Heart left ventricle (tissue), 16 donors: Measurements from ENCODE around the gene ADORA3. TPM values are rescaled to one million over a fixed set of nuclear protein-coding genes. Genes with fewer than 3 reads are reported as not detected.

Experiments
- ATAC-seq, 4 donors: fragments of 200-7000 bp; cut with Tn5 transposase; one replicate each; pipeline ENCODE4 v1.9.1; 2020 to 2022; ENCODE audit warnings: moderate library complexity in 4 of 4, mild to moderate bottlenecking in 3 of 4, moderate number of reproducible peaks in 1 of 4
- DNase-seq, 5 donors: peaks; one replicate each; pipeline ENCODE4 v3.0.0-alpha.2; 2020
- H3K27ac ChIP-seq, 12 donors: fragments of 200-600 bp; sonication (generic) in 4 of 12; one replicate each; pipeline versions ENCODE4 v1.5.0 to v1.8.0; 2016 to 2022; ENCODE audit warnings: mild to moderate bottlenecking in 2 of 12
- H3K27me3 ChIP-seq, 9 donors: fragments of 200-600 bp; sonication (generic) in 2 of 9; one replicate each; pipeline versions ENCODE4 v1.5.1 to v1.8.0; 2016 to 2022; ENCODE audit warnings: mild to moderate bottlenecking in 3 of 9
- H3K36me3 ChIP-seq, 9 donors: fragments of 200-600 bp; sonication (generic) in 2 of 9; one replicate each; pipeline versions ENCODE4 v1.5.0 to v1.8.0; 2018 to 2022; ENCODE audit warnings: mild to moderate bottlenecking in 2 of 9
- H3K4me1 ChIP-seq, 12 donors: fragments of 200-600 bp; sonication (generic) in 4 of 12; one replicate each; pipeline versions ENCODE4 v1.5.0 to v1.8.0; 2016 to 2022; ENCODE audit warnings: mild to moderate bottlenecking in 3 of 12
- H3K4me3 ChIP-seq, 12 donors: fragments of 200-600 bp; sonication (generic) in 4 of 12; one replicate each; pipeline versions ENCODE4 v1.5.0 to v1.8.0; 2017 to 2022; ENCODE audit warnings: mild to moderate bottlenecking in 9 of 12, moderate library complexity in 4 of 12
- H3K9me3 ChIP-seq, 12 donors: fragments of 200-600 bp; sonication (generic) in 4 of 12; one replicate each; pipeline versions ENCODE4 v1.5.0 to v1.8.0; 2016 to 2022; ENCODE audit warnings: mild to moderate bottlenecking in 1 of 12
- POLR2A ChIP-seq, 2 donors: fragments of 450-650 bp; IDR thresholded peaks; one replicate each; pipeline ENCODE4 v1.6.1; 2017; ENCODE audit warnings: antibody characterized with exemption in 2 of 2, mild to moderate bottlenecking in 2 of 2, moderate library complexity in 2 of 2
- WGBS, 4 donors: extraction: QIAGEN DNeasy Blood & Tissue Kit in 2 of 4; methylation state at CpG; one replicate each; pipeline versions ENCODE4 v1.1.5 to v1.1.7; 2013 to 2018; 5-methylcytosine and 5-hydroxymethylcytosine counted together
- intact Hi-C, 10 donors: fragments of 100-400 bp; cut with DNase I; formaldehyde crosslinking; loops; one replicate each; pipeline versions ENCODE4 v1.11.1 to v1.14.2; 2022
- polyA plus RNA-seq, 2 donors: library from polyadenylated mRNA; stranded (reverse); fragments of 200-250 nt; gene quantifications; one replicate each; pipeline ENCODE4 v1.2.3, GENCODE V29; 2013
- total RNA-seq, 9 donors: library from RNA; depleted of rRNA in 2 of 9; stranded (reverse); fragments of >200 nt in 2 of 9; fragmentation: NEBNext Ultra II Directional in 3 of 9; extraction: Animal tissue kit (Norgen Biotek cat#: 25700) in 3 of 9; gene quantifications; one replicate each; pipeline versions ENCODE4 v1.1.0 to v1.2.4, GENCODE V29; 2016 to 2023
- TF ChIP-seq, protein P1 (sequence below), 12 donors: fragments of 200-600 bp; sonication (generic) in 4 of 12; IDR thresholded peaks; one replicate each; pipeline versions ENCODE4 v1.5.0 to v1.8.0; 2018 to 2022; ENCODE audit warnings: antibody characterized with exemption in 12 of 12, mild to moderate bottlenecking in 5 of 12
- donor health status: ischemic (EF 13 %, LVEDD 7.1; RV severe dilation, severe dysfunction).
- donor health status: healthy with polysubstance abuse.
- donor health status: DM: no; HTN: yes; CAD: no.
- donor health status: DM: no; HTN: no; CAD: no.
- donor health status: ischemic (EF 25% LVEDD 6.9; RV normal size, moderate dysfunction).
- donor health status: ischemic (EF 25% LVEDD 5.7; RV mildly dilated, moderate dysfunction).
- donor health status: healthy.
- donor health status: DM: yes; HTN: yes; CAD: no.
- donor health status: ischemic (EF 35%, LVEDD 5.7; RV mildly dilated, moderate dysfunction).
- donor health status: nonischemic (EF 11% LVEDD 7.7; RV severe dilation, severe dysfunction).
- donor health status: DM: yes; HTN: yes; CAD: no.
- donor health status: PGD.
- donor health status: ischemic (EF 29% LVEDD 5.4; RV normal size, mild dysfunction).
- donor health status: nonischemic (EF 23%, LVEDD 6.1; RV moderate dilation, normal function).

ADORA3 gene
- total and polyA plus RNA-seq, 11 donors, result 0.12 to 6.2 (median 1.5) TPM

- peaks cover 0 to 6% (median 0%) of the 10 kb centered on the region in 9 donors for H3K36me3 ChIP-seq
- peak overlapping the region in 1 of 12 donors; percentile 39 for H3K27ac ChIP-seq
- peaks cover 0 to 76% (median 0%) of the 10 kb centered on the region in 12 donors for H3K4me1 ChIP-seq
- H3K27me3 ChIP-seq, result no peaks in the 10 kb centered on the region
- DNase-seq (no peak), ATAC-seq (no peak)
- H3K4me3 ChIP-seq, result peak overlapping the region in 2 of 12 donors; percentile 13 to 33
- H3K9me3 ChIP-seq, result no peaks in the 10 kb centered on the region
- no peak for TF ChIP-seq POLR2A (IDR thresholded peaks at IDR 0.05)
- TF ChIP-seq, protein P1, sequence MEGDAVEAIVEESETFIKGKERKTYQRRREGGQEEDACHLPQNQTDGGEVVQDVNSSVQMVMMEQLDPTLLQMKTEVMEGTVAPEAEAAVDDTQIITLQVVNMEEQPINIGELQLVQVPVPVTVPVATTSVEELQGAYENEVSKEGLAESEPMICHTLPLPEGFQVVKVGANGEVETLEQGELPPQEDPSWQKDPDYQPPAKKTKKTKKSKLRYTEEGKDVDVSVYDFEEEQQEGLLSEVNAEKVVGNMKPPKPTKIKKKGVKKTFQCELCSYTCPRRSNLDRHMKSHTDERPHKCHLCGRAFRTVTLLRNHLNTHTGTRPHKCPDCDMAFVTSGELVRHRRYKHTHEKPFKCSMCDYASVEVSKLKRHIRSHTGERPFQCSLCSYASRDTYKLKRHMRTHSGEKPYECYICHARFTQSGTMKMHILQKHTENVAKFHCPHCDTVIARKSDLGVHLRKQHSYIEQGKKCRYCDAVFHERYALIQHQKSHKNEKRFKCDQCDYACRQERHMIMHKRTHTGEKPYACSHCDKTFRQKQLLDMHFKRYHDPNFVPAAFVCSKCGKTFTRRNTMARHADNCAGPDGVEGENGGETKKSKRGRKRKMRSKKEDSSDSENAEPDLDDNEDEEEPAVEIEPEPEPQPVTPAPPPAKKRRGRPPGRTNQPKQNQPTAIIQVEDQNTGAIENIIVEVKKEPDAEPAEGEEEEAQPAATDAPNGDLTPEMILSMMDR (IDR thresholded peaks at IDR 0.05), result no peak
- 79 to 86% (median 79%) methylated on average over 7 of the region's 7 CpGs for WGBS, 4 donors
- intact Hi-C loops, result no loop called here
Observed at GRCh38 chr1:111501645-111502044, 1.8 kb downstream of the ADORA3 start.

- WGBS, 4 donors, result 90 to 95% (median 92%) methylated on average over 5 of the region's 5 CpGs
Observed at GRCh38 chr1:111499026-111499785, 4.2 kb downstream of the ADORA3 start.

DNA sequence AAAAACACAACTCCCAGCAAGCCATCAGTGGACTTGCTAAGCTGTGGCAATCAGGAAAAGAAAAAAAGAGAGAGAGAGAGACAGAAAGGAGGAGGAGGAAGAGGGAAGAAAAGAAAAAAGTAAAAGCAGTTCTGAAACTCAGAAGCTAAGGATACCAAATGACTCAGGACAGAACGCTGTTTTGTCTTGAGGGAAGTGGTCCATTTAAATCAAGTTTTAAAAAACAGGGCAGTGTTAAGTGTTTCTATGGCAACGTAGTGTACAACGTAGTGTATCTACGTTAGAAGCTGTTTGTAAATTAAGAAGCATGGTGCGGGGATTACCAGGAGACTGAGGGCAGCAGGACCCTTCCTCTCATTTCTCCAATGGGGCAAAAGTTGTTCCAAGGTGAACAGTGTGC, 5.8 kb downstream of the ADORA3 start:
- no peaks in the 10 kb centered on the region for H3K27me3 ChIP-seq
- H3K27ac ChIP-seq, result no peak overlapping the region
- ATAC-seq (no peak), DNase-seq (no peak)
- intact Hi-C loops, result no loop called here
- TF ChIP-seq, protein P1 (IDR thresholded peaks at IDR 0.05), result no peak
- no peak for TF ChIP-seq POLR2A (IDR thresholded peaks at IDR 0.05)
- H3K4me3 ChIP-seq, result no peak overlapping the region
- H3K9me3 ChIP-seq, result peaks cover 0 to 4% (median 0%) of the 10 kb centered on the region in 12 donors
- H3K36me3 ChIP-seq, result peaks cover 0 to 6% (median 0%) of the 10 kb centered on the region in 9 donors
- peaks cover 0 to 36% (median 0%) of the 10 kb centered on the region in 12 donors for H3K4me1 ChIP-seq
- 67 to 81% (median 74%) methylated on average over 5 of the region's 5 CpGs for WGBS, 4 donors

More at GRCh38 chr1:111499026-111499785, 4.2 kb downstream of the ADORA3 start:
- H3K9me3 ChIP-seq, result peaks cover 0 to 4% (median 0%) of the 10 kb centered on the region in 12 donors
- H3K4me1 ChIP-seq, result peaks cover 0 to 52% (median 0%) of the 10 kb centered on the region in 12 donors
- no peak overlapping the region for H3K27ac ChIP-seq
- H3K27me3 ChIP-seq, result no peaks in the 10 kb centered on the region
- peaks cover 0 to 6% (median 0%) of the 10 kb centered on the region in 9 donors for H3K36me3 ChIP-seq
- TF ChIP-seq, protein P1 (IDR thresholded peaks at IDR 0.05), result no peak
- TF ChIP-seq POLR2A (IDR thresholded peaks at IDR 0.05), result no peak
- no peak for DNase-seq
- H3K4me3 ChIP-seq, result no peak overlapping the region
- no peak for ATAC-seq
- intact Hi-C loops, result no loop called here

DNA sequence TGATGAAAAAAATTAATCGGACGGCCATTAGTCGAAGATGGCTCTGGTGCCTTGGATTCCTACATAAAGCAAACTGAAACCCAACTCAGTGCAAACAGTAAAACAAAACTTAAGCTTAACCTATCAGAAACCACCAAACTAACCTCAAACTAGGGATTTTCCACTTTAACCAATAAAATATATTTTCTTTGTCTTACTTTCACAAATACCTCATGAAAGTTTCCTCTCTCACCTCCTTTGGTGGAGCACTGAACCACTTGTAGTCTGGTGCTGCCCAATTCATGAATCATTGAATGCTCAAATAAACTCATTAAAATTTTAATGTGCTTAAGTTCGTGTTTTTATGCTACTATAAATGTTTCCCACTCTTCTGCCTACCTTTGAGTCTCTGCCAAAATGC, 7.0 kb downstream of the ADORA3 start:
- TF ChIP-seq, protein P1 (IDR thresholded peaks at IDR 0.05), result no peak
- TF ChIP-seq POLR2A (IDR thresholded peaks at IDR 0.05), result no peak
- ATAC-seq, result no peak
- Histone ChIP-seq H3K27ac (no peak overlapping the region), H3K4me1 (peaks cover 0 to 37% (median 0%) of the 10 kb centered on the region in 12 donors), H3K9me3 (peaks cover 0 to 4% (median 0%) of the 10 kb centered on the region in 12 donors), H3K36me3 (peaks cover 0 to 6% (median 0%) of the 10 kb centered on the region in 9 donors), H3K4me3 (no peak overlapping the region), H3K27me3 (no peaks in the 10 kb centered on the region)
- WGBS, 4 donors, result 83 to 87% (median 84%) methylated on average over 4 of the region's 4 CpGs
- intact Hi-C loops, result no loop called here
- no peak for DNase-seq
